ENCODE measurements around the gene TBL1X. TPM values are rescaled to one million over a fixed set of nuclear protein-coding genes. Genes with fewer than 3 reads are reported as not detected.

TBL1X gene
- total RNA-seq, 1 donor from 2014 or later, result 6.5 TPM

DNA sequence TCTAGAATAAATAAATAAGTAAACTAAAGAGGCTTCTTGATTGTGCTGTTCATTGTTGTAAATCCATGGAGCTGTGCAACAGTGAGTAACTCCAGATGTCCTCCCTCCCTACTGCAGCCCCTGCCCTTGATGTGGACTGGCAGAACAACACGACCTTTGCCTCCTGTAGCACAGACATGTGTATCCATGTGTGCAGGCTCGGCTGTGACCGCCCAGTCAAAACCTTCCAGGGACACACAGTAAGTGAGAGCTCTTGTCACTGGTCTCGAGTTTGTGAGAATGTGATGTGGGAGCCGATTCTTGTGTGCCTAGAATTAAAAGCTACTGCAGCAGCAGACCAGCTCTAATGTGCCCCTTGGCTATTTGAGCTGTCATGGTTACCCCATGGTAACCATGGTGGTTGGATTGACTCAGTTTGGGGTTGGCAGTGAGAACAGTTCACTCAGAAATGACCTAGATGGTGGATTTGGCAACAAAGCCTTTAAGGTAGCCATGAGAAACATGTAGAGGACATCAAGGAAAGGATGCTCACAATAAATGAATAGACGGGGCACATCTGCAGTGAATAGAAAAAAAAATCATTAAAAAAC, 240.1 kb downstream of the TBL1X start:
- no peaks in the 10 kb centered on the region for H3K9me3 Mint-ChIP-seq (ENCODE audit: unreplicated experiment)
- H3K4me3 Mint-ChIP-seq (ENCODE audit: unreplicated experiment), result no peak overlapping the region
- DNase-seq, result no peak
- TF ChIP-seq, protein P1, sequence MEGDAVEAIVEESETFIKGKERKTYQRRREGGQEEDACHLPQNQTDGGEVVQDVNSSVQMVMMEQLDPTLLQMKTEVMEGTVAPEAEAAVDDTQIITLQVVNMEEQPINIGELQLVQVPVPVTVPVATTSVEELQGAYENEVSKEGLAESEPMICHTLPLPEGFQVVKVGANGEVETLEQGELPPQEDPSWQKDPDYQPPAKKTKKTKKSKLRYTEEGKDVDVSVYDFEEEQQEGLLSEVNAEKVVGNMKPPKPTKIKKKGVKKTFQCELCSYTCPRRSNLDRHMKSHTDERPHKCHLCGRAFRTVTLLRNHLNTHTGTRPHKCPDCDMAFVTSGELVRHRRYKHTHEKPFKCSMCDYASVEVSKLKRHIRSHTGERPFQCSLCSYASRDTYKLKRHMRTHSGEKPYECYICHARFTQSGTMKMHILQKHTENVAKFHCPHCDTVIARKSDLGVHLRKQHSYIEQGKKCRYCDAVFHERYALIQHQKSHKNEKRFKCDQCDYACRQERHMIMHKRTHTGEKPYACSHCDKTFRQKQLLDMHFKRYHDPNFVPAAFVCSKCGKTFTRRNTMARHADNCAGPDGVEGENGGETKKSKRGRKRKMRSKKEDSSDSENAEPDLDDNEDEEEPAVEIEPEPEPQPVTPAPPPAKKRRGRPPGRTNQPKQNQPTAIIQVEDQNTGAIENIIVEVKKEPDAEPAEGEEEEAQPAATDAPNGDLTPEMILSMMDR (IDR thresholded peaks at IDR 0.05; ENCODE audit: partially characterized antibody, unreplicated experiment), result no peak
- no peak overlapping the region for H3K27ac Mint-ChIP-seq (ENCODE audit: unreplicated experiment)
- H3K36me3 Mint-ChIP-seq (ENCODE audit: unreplicated experiment), result no peaks in the 10 kb centered on the region
- peaks cover 4% of the 10 kb centered on the region for H3K27me3 Mint-ChIP-seq (ENCODE audit: unreplicated experiment)
- peaks cover 2% of the 10 kb centered on the region for H3K4me1 Mint-ChIP-seq (ENCODE audit: low read depth, unreplicated experiment)

DNA sequence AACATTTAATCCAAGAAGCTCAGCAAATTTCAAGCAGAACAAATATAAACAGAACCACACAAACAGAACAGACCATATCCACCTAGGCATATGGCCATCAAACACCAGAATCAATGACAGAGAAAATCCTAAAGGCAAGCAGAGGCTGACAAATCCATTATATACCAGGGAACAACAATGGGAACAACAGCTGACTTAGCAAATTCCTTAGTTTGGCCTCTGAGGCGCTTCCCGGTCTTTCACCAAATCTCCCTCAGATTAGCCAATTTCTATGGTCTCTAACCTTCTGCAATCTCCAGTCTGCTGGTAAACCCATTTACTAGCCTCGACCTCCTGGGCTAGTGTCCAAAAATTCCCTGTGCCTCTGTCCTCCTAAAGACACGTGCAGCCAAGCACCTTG, 241.6 kb downstream of the TBL1X start:
- DNase-seq, result no peak
- H3K36me3 Mint-ChIP-seq (ENCODE audit: unreplicated experiment), result no peaks in the 10 kb centered on the region
- no peaks in the 10 kb centered on the region for H3K9me3 Mint-ChIP-seq (ENCODE audit: unreplicated experiment)
- TF ChIP-seq, protein P1 (IDR thresholded peaks at IDR 0.05; ENCODE audit: partially characterized antibody, unreplicated experiment), result no peak
- peaks cover 2% of the 10 kb centered on the region for H3K4me1 Mint-ChIP-seq (ENCODE audit: low read depth, unreplicated experiment)
- H3K27ac Mint-ChIP-seq (ENCODE audit: unreplicated experiment), result no peak overlapping the region
- H3K27me3 Mint-ChIP-seq (ENCODE audit: unreplicated experiment), result peaks cover 4% of the 10 kb centered on the region
- H3K4me3 Mint-ChIP-seq (ENCODE audit: unreplicated experiment), result no peak overlapping the region

DNA sequence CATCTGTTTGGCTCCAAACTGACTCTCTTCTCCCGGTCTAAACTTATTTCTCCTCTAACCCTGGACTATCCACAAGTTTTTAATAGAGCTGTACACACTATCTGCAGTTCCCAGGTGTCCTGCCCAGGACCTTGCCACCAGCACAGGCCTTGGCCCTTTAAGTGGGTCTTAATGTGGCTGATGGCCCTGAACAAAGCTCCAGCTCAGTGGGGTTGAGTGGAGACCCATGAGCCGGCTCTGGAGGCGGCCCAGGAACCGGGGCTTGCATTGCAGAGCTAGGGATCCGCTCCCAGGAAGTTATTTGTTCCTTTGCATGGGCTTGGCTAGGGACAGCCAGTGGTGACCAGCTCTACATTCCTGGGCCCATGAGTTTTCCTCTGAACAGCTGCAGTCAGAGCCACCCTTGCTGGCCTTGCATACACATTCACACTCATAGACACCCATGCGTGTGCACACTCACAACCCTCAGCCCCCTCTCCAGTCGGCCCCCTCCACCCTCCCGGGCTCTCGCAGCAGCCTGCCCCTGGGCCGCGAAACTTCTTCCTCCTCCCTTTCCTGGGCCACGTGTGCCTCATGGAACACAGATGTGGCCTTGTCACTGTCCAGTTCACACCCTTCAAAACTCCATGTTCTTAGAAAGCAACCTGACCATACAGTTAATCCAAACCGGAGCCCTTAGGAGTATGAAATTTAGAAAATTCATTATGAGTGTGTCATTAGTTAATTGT, 242.6 kb downstream of the TBL1X start:
- Mint-ChIP-seq H3K9me3 (ENCODE audit: unreplicated experiment) (no peaks in the 10 kb centered on the region), H3K27ac (ENCODE audit: unreplicated experiment) (no peak overlapping the region), H3K27me3 (ENCODE audit: unreplicated experiment) (peaks cover 4% of the 10 kb centered on the region), H3K4me3 (ENCODE audit: unreplicated experiment) (no peak overlapping the region), H3K36me3 (ENCODE audit: unreplicated experiment) (no peaks in the 10 kb centered on the region), H3K4me1 (ENCODE audit: low read depth, unreplicated experiment) (peaks cover 2% of the 10 kb centered on the region)
- no peak for DNase-seq
- TF ChIP-seq, protein P1 (IDR thresholded peaks at IDR 0.05; ENCODE audit: partially characterized antibody, unreplicated experiment), result no peak

DNA sequence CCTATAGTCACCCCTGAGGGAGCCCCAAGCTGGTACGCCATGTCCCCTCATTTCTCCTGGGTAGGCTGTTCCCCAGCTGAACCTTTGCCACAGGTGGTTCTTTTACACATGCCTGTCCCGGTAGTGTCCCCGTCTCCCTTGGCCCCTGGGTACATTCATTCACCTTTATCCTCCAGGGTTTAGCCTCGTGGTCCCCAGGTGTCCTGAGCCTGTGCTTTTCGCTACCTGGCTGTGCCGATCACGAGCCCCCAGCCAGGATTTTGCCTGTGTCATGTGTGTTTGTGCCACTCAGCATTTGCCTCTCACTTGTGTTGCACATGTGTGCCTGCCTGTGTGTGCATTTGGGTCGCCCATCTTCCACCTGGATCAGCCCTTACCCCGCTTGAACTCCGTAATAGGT, 243.2 kb downstream of the TBL1X start:
- no peak overlapping the region for H3K4me3 Mint-ChIP-seq (ENCODE audit: unreplicated experiment)
- peaks cover 2% of the 10 kb centered on the region for H3K4me1 Mint-ChIP-seq (ENCODE audit: low read depth, unreplicated experiment)
- DNase-seq, result no peak
- no peak overlapping the region for H3K27ac Mint-ChIP-seq (ENCODE audit: unreplicated experiment)
- peaks cover 4% of the 10 kb centered on the region for H3K27me3 Mint-ChIP-seq (ENCODE audit: unreplicated experiment)
- no peaks in the 10 kb centered on the region for H3K9me3 Mint-ChIP-seq (ENCODE audit: unreplicated experiment)
- TF ChIP-seq, protein P1 (IDR thresholded peaks at IDR 0.05; ENCODE audit: partially characterized antibody, unreplicated experiment), result no peak
- H3K36me3 Mint-ChIP-seq (ENCODE audit: unreplicated experiment), result no peaks in the 10 kb centered on the region

DNA sequence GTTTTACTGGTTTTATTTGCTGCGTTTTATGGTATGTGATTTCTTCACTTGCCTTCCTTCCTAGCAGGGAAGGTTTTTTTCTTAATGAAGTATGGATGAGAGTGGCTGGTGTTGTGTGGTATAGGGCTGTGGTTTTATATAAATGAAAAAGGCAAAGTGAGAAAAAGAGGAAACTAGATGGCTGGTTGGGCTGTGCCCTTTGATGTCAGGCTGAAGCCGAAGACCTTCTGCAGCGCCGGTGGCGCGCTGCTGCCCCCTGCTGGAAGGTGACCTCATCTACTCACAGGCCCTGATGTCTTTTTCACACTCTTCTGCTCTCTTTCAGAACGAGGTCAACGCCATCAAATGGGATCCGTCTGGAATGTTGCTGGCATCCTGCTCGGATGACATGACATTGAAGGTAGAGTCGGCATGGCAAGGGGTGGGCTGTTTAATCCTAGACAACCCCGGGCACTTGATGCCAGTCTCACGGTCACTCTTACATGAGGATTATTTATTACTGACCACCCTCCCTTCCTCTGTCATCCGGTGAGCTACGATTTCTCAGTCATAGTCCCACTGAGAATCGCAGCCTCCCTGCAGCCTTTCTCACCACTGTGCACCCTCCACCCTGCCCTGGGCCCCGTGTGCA, 244.2 kb downstream of the TBL1X start:
- H3K27ac Mint-ChIP-seq (ENCODE audit: unreplicated experiment), result no peak overlapping the region

More for the DNA sequence above, 244.2 kb downstream of the TBL1X start:
- Mint-ChIP-seq H3K9me3 (ENCODE audit: unreplicated experiment) (peaks cover under 1% of the 10 kb centered on the region), H3K4me3 (ENCODE audit: unreplicated experiment) (no peak overlapping the region), H3K4me1 (ENCODE audit: low read depth, unreplicated experiment) (peaks cover 2% of the 10 kb centered on the region), H3K27me3 (ENCODE audit: unreplicated experiment) (peaks cover 4% of the 10 kb centered on the region), H3K36me3 (ENCODE audit: unreplicated experiment) (peaks cover under 1% of the 10 kb centered on the region)
- DNase-seq, result peak; percentile 77
- TF ChIP-seq, protein P1 (IDR thresholded peaks at IDR 0.05; ENCODE audit: partially characterized antibody, unreplicated experiment), result peak; percentile 81
